Measurements from ENCODE around the gene NRF1.

The NRF1 gene

DNA sequence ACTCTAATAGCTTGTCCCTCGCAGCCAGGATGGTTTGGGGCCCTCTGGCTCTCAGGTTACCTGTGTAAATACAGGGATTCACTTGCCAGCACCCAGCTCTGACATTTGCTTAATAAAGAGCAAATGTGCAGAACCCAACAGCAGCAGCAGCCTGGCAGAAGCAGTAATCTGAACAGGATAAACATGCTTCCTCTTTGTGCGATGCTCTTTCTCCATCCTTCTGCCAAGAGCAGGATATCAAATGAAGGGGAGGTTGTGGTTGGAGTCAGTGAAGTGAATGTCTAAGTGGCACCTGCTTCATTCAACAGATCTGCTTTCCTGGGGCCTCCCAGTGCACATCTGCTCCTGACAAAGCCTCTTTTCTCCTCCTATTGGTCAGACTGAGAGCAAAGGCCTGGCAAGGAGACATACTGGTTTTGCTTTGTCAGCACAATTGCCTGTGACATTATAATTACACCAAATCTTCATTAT lies 130.3 kb downstream of the NRF1 start:
- peak; percentile 91 for DNase-seq

GRCh38 chr7:129742256-129742655 lies 130.7 kb downstream of the NRF1 start:
- DNase-seq: no peak

GRCh38 chr7:129746857-129747529 lies 135.5 kb downstream of the NRF1 start:
- no peak for DNase-seq

DNA sequence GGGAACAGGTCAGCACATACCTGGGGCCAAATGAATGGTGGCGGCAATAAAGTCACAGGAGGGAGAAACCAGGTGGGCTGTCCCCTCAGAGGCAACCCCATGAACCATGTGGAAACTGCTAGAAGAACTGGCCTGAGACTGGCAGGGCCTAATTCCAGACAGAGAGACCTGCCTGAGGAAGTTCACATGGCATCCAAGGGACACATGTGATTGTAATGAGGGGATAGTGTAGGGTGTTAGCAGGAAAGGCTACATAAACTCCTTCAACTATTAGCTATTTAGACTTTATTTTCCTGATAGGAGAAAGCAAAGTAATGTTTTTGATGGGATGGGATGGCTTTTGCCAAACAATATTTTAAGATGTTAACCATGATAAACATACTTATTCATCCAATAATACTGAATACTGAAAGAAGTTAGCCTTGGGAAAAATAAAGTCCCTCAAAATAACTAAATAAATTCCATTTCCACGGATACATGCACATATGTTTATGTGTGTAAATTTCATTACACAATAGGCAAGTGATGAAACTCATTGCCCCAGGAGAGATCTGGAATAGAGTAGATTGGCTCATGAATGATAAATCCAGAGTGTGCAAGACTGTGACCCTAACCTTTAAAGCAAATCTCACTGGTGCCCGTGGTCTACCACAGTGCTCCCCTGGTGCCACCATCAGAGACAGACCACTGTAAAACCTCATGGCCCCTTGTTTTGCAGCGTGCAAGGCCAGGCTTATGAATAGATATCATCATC lies 137.0 kb downstream of the NRF1 start:
- no peak for DNase-seq

- DNase-seq: no peak
Observed at GRCh38 chr7:129750091-129750490, 138.6 kb downstream of the NRF1 start.

DNA sequence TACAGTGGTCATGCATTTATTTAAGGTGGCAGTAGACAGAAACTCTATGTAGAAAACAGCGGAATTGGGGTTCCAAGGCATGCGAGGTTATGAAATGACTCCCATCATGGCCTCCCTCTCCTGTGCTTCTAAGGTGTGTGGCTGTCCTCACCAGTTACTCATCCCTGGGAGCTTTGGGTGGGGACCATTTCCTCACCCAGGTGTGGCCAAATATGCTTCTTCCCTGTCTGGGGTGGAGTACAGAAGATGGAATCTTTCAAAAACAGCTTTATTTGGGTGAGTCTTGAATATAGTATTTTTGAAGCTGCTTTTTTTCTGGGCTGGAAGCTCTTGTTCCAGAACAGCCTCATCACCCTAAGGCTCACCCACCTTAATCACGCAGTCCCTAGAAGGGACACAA lies 139.0 kb downstream of the NRF1 start:
- DNase-seq: no peak

DNA sequence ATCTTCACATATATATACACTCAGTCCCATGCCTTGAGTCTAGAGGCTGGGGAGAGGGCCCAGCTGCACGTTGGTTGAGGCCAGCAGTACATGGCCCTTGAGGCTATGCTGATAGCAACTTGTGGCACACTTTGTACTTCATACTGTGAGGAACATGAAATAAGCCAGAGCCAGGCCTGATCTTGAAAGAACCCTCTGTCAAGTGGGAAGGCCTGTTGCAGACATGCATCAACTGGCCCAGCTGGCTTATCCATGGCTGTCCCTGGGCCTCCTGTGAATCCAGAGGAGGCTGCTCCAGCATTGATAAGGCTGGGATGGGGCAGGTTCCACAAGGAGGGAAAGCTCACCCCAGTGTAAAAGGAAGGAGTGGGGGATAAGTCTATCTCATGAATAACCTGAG lies 140.4 kb downstream of the NRF1 start:
- DNase-seq: no peak

DNA sequence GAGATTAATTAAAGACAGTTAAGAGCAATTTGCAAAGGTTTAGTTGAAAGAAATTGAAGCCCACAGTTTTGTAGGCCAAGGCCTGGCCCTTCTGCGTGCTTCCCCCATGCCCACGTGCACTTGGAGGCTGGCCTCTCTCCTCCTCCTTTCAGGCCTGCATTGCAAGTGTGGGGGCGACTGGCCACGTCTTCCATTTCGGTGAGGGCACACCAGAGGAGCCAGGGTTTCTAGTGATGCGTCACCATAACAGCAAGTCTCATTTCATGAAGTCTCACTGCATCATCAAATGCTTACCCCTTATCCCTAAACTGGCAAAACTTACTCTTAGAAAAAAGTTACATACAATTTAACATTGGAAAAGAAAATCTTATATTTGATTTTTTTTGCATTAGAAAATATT lies 141.2 kb downstream of the NRF1 start:
- no peak for DNase-seq

DNA sequence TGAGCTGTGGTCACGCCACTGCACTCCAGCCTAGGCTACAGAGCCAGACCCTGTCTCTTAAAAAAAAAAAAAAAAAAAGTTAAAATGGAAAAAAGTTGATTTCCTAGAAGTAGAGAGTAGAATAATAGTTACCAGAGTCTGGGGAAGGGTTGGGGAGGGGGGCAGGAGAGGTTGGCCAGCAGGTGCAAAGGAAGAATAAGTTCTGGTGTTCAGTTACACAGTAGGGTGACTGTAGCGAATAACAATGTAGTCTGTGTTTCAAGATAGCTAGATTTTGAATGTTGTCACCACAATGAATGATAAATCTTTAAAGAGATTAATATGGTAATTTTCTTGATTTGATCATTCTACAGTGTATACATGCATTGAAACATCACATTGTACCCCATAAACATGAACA lies 142.9 kb downstream of the NRF1 start:
- no peak for DNase-seq

GRCh38 chr7:129757991-129758390 lies 146.5 kb downstream of the NRF1 start:
- no peak for DNase-seq

GRCh38 chr7:129762387-129762969 lies 151.0 kb downstream of the NRF1 start:
- DNase-seq: no peak

GRCh38 chr7:129764247-129765084 lies 152.9 kb downstream of the NRF1 start:
- DNase-seq: no peak

GRCh38 chr7:129765352-129765751 lies 153.8 kb downstream of the NRF1 start:
- no peak for DNase-seq

- DNase-seq: no peak
Observed at GRCh38 chr7:129767120-129768015, 155.8 kb downstream of the NRF1 start.

DNA sequence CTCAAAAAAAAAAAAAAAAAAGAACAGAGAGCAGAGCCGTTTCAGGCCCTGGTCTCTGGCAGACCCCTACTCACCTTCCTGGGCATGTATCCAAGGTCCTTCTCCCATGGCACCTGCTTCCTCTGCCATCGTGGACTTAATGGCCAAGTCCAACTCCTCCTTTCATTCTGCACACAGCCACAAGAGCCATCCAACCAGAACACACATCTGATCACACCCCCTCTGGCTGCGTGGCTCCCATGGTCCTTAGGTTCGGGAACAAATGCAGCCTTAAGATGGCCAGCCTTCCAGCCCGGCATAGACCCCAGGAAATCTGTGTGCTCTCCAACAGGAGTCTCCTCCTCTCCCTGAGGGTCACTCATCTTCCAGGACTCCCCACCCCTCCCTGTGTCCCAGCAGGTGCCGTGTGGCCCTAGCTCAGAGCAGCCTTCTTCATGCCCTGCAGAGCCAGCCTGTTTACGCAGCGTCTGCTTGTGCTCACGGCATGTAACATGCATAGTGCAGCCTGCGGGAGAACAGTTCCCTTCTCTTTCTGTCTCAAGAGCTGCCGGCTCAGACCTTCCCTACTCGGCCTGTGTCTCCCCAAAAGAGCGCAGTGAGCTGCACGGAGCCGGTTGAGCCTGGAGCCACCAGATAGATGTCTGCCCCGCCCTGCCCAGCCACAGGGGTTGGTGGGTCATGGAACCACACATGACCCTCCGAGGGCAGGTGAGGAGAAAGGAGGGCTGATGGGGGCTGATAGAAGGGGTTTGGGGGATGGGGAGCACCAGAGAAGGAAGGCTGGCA lies 157.3 kb downstream of the NRF1 start:
- no peak for DNase-seq

DNA sequence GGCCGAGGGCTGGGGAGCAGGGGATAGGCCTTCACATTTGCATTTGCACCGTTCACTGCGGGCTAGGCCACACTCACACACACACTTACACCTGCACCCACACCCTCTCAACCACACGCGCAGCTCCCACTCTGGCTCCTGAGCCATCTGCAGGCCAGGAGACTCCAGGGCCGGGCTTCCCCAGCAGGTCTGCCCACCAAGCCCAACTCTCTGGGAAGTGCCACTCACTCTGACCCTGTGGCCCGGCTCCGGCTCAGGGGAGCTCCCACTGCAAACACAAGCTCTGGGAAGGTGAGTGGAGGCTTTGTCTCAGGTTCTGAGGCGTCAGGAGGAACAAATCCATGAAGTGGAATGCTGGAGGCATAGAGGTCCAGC lies 157.9 kb downstream of the NRF1 start:
- no peak for DNase-seq

DNA sequence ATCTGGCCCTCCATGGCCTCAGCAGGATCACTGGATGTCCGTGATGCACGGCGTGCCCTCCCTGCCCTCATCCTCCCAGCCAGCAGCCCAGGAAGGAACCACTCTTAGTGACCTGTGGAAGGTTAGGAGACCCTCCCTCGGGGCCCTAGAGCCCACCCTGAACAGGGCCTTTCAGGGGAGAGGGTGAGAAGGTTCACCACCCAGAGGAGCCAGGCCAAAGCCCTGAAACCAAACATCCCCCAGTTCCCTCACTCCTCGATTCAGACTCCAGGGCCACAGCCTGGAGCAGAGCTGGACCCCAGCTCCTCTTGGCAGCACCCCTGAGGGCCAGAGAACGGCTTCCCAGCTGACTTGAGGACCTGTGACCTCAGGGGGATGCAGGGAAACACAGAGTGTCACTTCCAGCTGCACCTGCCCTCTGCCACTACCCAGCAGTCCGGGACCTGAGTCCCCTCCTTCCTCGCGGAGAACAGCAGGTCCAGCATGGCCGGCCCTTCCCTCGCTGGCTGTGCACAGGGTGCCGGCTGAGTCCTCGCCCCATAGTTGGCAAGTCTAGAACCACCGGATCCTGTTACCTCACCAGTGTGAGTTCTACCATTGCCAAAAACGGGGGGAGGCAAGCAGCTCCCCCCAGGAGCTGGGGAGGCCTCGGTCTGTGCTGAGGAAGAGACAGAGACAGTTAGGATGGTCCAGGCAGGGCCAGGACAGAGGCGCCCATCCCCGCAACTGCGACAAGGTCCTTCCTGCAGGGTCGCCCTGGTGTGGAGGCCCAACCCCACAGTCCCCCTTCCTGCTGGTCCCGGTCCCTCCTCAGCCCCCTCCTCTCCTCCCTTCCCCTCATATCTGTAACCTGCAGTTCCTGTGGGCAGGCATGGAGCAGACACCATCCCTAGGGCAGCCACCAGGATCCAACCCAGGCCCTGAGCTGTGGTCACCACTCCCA lies 158.6 kb downstream of the NRF1 start:
- DNase-seq: no peak

DNA sequence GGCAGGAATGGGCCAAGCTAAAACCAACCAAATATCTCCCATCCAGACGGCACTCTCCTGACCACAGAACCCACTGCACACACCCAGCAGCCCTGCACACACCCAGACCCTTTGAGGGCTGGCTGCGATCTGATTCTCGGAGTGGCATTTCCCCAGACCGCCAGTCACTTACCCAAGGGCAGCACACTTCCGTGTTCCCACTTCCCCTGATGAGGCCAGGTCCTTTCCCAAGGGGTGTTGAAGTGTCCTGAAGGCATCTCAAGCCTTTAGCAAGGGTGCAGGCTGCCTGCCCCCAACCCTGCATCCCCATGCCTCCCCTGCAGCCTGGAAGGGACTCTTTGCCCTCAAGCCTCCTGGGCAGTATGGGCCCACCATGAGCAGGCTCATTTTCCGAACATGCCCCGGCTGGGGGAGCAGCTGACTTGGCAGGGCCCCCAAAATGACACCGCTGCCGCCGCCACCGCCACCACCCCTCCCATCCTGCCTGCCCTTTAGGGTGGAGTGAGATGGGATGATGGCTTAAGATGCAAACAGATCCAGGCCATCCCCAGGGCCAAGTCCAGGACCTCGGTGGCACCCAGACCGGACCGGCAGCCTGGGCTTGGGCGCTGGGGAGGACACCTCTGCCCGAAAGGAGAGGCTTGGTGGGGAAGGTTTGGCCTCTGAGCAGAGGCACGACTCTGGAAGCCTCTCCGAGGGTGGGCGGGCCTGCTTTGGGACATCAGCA lies 159.8 kb downstream of the NRF1 start:
- DNase-seq: no peak

DNA sequence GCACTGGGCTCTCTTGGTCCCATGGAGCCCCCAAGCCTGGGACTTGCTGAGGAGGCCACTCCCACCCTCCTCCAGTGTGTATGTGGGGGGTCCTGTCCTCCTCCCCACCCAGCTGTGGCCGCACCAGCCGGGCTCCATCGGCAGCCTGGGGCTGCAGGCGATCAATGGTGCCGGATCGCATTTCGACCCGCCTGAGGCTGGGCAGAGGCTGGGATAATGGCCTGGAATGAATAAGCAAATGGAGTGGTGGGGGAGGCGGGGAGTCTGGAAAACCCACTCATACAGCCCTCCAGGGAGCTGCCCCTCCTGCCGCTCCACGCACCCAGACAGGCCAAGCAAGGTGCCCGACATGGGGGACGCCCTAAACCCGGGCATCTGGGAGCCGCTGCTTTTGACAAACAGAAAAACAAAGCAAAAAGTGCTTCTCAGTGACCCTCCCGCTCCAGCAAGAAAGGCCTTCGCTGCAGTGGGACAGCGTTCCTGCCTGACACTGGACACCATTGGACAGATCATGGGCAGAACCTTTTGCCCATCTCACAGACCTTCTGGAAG lies 160.5 kb downstream of the NRF1 start:
- no peak for DNase-seq

All from NCI-H748 treated with DMSO at 0.1 percent for 48 hours (cell line).